ENCODE data around the gene WDR33.

- TF ChIP-seq CTCF (IDR thresholded peaks at IDR 0.05; ENCODE audit: low read length) (no peak), EZH2 (IDR thresholded peaks at IDR 0.05; ENCODE audit: borderline replicate concordance, low read length) (no peak)
Measured at GRCh38 chr2:127658641-127659407, 152.1 kb downstream of the WDR33 start.

All from OCI-LY1 (cell line).